GM18909 (cell line): ENCODE measurements around the gene E2F4.

ENCODE experiments used
- ATAC-seq: cut with Tn5 transposase; IDR thresholded peaks from one replicate; pipeline ENCODE4 v1.9.1; 2021; ENCODE audit warnings: mild to moderate bottlenecking; ENCODE audit not compliant: unreplicated experiment, poor library complexity

E2F4 gene

DNA sequence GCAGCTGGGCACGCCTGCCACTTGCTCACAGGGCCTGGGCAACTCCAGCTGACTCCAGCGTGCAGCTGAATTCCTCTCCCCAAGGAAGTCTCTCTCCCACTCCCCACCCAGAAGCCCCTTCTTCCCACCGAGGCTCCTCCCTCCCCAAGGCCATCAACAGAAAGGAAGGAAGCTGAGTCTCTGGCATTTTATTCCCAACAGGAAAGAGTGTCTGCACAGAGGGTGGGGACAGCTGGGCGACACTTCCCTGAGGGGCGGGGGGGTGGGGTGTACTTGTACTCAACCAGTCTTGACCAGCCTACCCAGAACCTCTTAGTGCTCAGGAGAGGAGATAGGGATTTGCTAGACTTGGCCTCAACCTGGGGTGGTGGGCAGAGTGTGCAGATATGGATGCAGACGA is 1.9 kb upstream of the E2F4 start, which contains the start of gene EXOC3L1:
EXOC3L1 (minus strand) TSS at position 96 of the 400 bp plus-strand sequence. CDS start 460 bp downstream, outside the sequence.
- no peak for ATAC-seq

GRCh38 chr16:67190448-67191399 is 1.2 kb upstream of the E2F4 start:
- ATAC-seq = no peak

GRCh38 chr16:67191411-67191994 is 452 bp upstream of the E2F4 start:
- ATAC-seq = no peak

GRCh38 chr16:67192781-67193361 is 916 bp downstream of the E2F4 start:
- ATAC-seq = no peak

GRCh38 chr16:67193536-67193935 is 1.6 kb downstream of the E2F4 start:
- ATAC-seq = no peak

- ATAC-seq = no peak
Observed at GRCh38 chr16:67194260-67194659, 2.3 kb downstream of the E2F4 start.

DNA sequence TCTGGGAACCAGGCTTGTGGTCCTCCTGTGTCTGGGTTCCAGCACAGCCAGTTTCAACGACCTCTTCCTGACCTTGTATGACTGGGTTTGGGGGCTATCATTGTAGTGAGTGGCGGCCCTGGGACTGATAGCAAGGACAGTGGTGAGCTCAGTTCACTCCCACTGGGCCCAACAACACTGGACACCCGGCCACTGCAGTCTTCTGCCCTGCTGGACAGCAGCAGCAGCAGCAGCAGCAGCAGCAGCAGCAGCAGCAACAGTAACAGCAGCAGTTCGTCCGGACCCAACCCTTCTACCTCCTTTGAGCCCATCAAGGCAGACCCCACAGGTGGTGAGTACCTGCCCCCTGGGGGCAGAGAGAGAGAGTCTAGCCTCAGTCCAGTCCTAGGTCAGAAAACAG is 3.7 kb downstream of the E2F4 start:
- no peak for ATAC-seq

- no peak for ATAC-seq
Observed at GRCh38 chr16:67196881-67197280, 4.9 kb downstream of the E2F4 start.

GRCh38 chr16:67197704-67198103 is 5.7 kb downstream of the E2F4 start:
- no peak for ATAC-seq

GRCh38 chr16:67198238-67198734 is 6.3 kb downstream of the E2F4 start:
- ATAC-seq = no peak

DNA sequence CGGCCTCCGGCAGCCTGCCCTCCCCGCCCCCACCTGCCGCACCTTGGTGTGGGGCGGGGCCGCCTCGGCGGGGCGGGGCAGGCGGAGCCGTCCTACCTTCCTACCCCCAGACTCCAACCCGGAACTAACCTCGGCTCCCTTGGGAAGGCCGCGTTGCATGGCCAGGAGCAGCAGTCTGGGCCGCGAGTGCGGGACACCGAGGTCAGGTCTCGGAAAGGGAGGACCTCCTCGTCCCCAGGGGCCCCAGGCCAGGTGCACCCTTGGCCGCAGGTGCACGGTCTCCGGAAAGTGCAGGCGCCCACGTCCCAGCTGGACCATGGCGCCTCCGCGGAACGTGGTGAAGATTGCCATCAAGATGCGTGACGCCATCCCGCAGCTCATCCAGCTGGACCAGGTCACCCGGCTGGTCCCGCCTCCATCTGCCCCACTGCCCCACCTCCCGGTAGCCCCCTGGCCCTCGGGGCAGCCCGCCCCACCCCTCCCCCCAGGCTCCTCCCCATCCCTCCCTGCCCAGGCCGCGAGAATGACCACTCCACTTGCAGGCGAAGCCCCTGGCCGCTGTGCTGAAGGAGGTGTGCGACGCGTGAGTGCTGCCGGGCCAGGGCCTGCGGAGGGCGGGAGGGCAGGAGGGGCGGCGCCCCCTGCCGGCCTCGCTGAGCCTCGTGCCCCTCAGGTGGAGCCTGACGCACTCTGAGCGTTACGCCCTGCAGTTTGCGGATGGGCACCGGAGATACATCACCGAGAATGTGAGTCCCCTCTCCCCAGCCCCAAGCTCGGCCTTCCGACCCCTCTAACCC is 7.3 kb downstream of the E2F4 start, which contains the start of gene ELMO3:
ELMO3 (plus strand) TSS at position 121 of the 797 bp plus-strand sequence; CDS start at position 317, 196 bp downstream.
- ATAC-seq = no peak

DNA sequence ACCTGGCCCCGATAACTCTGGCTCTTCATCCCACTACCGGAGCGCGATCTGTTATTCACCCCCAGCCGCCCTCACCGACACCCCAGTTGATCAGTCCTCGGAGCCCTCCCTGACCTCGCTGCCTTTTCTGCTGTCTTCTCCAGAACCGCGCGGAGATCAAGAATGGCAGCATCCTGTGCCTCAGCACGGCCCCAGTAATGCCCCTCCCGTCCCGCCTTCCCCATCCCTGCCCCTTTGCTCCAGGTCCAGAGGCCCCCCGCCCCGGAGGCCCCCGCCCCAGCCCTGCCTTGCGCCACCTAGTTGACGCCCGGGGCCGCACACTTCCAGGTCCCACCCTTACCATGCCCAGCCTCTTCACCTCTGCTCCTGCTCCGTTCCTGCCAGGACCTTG is 7.8 kb downstream of the E2F4 start:
- ATAC-seq = no peak

DNA sequence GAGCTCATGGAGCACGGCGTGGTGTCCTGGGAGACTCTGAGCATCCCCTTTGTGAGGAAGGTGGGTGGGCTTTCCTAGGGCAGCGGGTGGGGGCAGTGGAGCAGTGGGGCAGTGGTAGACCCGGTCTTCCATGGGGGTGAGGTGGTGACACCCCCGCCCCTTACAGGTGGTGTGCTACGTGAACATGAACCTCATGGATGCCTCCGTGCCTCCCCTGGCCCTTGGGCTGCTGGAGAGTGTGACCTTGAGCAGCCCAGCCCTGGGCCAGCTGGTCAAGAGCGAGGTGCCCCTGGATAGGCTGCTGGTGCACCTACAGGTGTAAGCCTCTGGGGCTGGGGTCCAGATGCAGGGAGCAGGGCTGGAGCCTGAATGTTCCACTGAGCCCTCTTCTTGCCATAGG is 8.5 kb downstream of the E2F4 start:
- no peak for ATAC-seq

DNA sequence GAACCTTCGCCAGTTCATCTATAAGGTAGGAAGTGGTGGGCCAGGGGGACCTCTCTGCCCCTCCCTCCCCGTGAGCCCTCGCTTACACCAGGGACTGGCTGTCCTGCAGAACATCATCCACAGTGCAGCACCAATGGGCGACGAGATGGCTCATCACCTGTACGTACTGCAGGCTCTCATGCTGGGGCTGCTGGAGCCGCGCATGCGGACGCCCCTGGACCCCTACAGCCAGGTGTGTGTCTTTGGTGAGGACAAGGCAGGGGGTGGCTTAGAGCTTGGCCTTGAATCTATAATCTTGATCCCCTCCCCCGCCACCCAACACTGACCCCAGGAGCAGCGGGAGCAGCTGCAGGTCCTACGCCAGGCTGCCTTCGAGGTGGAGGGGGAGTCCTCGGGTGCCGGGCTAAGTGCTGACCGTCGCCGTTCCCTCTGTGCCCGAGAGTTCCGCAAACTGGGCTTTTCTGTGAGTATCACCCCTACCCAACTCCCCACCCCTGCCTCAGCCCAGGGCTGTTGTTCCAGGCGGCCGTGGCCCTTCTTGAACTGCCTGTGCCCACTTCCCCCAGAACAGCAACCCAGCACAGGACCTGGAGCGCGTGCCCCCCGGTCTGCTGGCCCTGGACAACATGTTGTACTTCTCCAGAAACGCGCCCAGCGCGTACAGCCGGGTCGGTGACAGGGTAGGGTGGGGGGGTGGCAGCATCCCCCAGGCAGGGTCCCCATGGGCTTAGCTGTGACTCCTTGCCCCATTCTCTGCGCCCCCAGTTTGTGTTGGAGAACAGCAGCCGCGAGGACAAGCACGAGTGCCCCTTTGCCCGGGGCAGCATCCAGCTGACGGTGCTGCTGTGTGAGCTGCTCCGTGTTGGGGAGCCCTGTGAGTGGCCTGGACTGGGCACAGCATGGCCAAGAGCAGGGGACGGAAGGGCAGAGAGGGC is 9.7 kb downstream of the E2F4 start:
- ATAC-seq = no peak

- ATAC-seq = no peak
Observed at GRCh38 chr16:67202426-67202825, 10.5 kb downstream of the E2F4 start.

DNA sequence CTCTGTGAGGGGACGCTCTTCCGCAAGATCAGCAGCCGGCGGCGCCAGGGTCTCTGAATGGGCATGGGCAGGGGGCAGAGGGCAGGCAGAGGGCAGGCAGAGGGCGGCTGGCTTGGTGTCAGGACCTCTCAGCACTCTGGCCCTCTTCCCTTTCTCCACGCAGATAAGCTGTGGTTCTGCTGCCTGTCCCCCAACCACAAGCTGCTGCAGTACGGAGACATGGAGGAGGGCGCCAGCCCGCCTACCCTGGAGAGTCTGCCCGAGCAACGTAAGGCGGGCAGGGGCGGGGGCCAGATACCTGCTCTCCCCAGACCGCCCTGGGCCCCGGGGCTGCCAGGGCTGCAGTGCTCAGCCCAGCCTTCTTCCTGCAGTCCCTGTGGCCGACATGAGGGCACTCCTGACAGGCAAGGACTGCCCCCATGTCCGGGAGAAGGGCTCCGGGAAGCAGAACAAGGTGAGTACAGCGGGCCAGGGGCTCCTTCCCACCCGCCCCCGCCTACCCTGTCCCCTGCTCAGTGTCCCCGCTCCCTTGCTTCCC is 11.1 kb downstream of the E2F4 start:
- no peak for ATAC-seq

DNA sequence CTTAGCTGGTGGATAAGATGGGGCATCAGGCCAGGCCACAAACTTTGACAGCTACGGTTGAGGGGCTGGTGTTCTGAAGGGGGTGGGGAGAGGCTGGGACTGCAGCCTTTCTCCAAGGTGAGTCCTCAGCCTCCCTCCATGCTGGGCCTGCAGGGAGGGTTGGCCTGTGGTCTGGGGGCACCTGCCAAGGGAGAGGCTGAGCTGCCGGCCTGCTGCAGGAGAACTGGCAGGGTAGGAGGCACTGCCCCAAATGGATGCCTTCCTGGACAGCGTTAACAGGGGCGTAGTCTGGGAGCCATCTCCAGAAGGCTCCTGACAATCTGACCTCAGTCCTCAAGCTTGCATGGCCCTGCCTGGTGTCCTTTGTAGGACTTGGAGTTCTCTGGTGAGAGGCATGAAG is 12.1 kb downstream of the E2F4 start:
- ATAC-seq = no peak

- ATAC-seq = no peak
Observed at GRCh38 chr16:67206129-67206837, 14.3 kb downstream of the E2F4 start.
